SK-N-SH (cell line): ENCODE results near the gene EPHB2. TPM values are rescaled to one million over a fixed set of nuclear protein-coding genes. Genes with fewer than 3 reads are reported as not detected.

Source experiments
- CTCF ChIA-PET: fragments of 300-600, 350-600 bp; formaldehyde crosslinking; extraction: SDS; loops from one replicate; lab custom pipeline; 2021; lab: Yijun Ruan, JAX
- POLR2A ChIA-PET: fragments of 350-600 bp; sonication (Branson Sonifier 250); formaldehyde crosslinking; extraction: SDS; loops from one replicate; lab custom pipeline; 2020; ENCODE audit warnings: antibody characterized with exemption, inconsistent platforms; lab: Yijun Ruan, JAX
- DNase-seq: peaks from one replicate; pipeline ENCODE4 v3.0.0; 2012
- H2AFZ ChIP-seq: fragments of 200-600 bp; sonication (generic); 2 replicates; pipeline ENCODE4 v1.8.1; 2016; ENCODE audit warnings: antibody characterized with exemption, mild to moderate bottlenecking, low read depth
- H3F3A ChIP-seq: fragments of 200-600 bp; sonication (generic); replicated peaks from 2 replicates; pipeline ENCODE3; 2016; ENCODE audit warnings: antibody characterized with exemption, mild to moderate bottlenecking; ENCODE audit not compliant: insufficient read depth
- H3K27ac ChIP-seq, 2 experiments: fragments of 200-500 bp in 1 of 2; fragments of 200-600 bp in 1 of 2; sonication (Bioruptor generic) in 1 of 2; sonication (generic), shearing (Covaris generic) in 1 of 2; 2 replicates each; pipeline versions ENCODE4 v1.5.1 to v1.6.1; 2014 to 2016; ENCODE audit warnings: low read depth in 2 of 2, inconsistent platforms in 1 of 2, low read length in 1 of 2, mild to moderate bottlenecking in 1 of 2, mixed read lengths in 1 of 2
- H3K27me3 ChIP-seq: fragments of 200-600 bp; sonication (generic), shearing (Covaris generic); 2 replicates; pipeline ENCODE4 v1.6.1; 2016; ENCODE audit warnings: mixed run types; ENCODE audit not compliant: insufficient read depth
- H3K36me3 ChIP-seq, 2 experiments: fragments of 200-500 bp in 1 of 2; fragments of 200-600 bp in 1 of 2; sonication (Bioruptor generic) in 1 of 2; sonication (generic) in 1 of 2; replicated peaks in 1 of 2; 2 replicates each; pipeline versions ENCODE3 to v1.5.1; 2014 to 2016; ENCODE audit warnings: low read length in 1 of 2, mild to moderate bottlenecking in 1 of 2; ENCODE audit not compliant: insufficient read depth in 2 of 2, control insufficient read depth in 1 of 2
- H3K4me1 ChIP-seq, 2 experiments: fragments of 200-500 bp in 1 of 2; fragments of 200-600 bp in 1 of 2; sonication (Bioruptor generic) in 1 of 2; sonication (generic), shearing (Covaris generic) in 1 of 2; 2 replicates each; pipeline versions ENCODE4 v1.5.1 to v1.6.1; 2014 to 2016; ENCODE audit warnings: low read depth in 1 of 2, low read length in 1 of 2, mixed run types in 1 of 2; ENCODE audit not compliant: insufficient read depth in 2 of 2, control insufficient read depth in 1 of 2
- H3K4me2 ChIP-seq: fragments of 200-600 bp; sonication (generic), shearing (Covaris generic); 2 replicates; pipeline ENCODE4 v1.6.1; 2017; ENCODE audit warnings: mixed run types
- H3K4me3 ChIP-seq, 2 experiments: fragments of 200-500 bp in 1 of 2; fragments of 200-600 bp in 1 of 2; sonication (Bioruptor generic) in 1 of 2; sonication (generic), shearing (Covaris generic) in 1 of 2; 2 replicates each; pipeline versions ENCODE4 v1.5.1 to v1.8.1; 2014 to 2016; ENCODE audit warnings: low read depth in 2 of 2, inconsistent platforms in 1 of 2, low read length in 1 of 2, mild to moderate bottlenecking in 1 of 2, mixed read lengths in 1 of 2, moderate library complexity in 1 of 2
- H3K79me2 ChIP-seq: fragments of 200-600 bp; sonication (generic); 2 replicates; pipeline ENCODE4 v1.8.1; 2017; ENCODE audit warnings: mild to moderate bottlenecking; ENCODE audit not compliant: insufficient read depth
- H3K9ac ChIP-seq: fragments of 200-600 bp; sonication (generic); 2 replicates; pipeline ENCODE4 v1.6.1; 2017; ENCODE audit warnings: mixed run types
- H3K9me2 ChIP-seq: fragments of 200-600 bp; sonication (generic); 2 replicates; pipeline ENCODE4 v1.6.1; 2017; ENCODE audit warnings: mixed run types
- H3K9me3 ChIP-seq: fragments of 200-600 bp; sonication (generic); 2 replicates; pipeline ENCODE4 v1.6.1; 2017; ENCODE audit warnings: mixed run types, mild to moderate bottlenecking, moderate library complexity
- H4K20me1 ChIP-seq: fragments of 200-600 bp; sonication (generic); 2 replicates; pipeline ENCODE4 v1.6.1; 2017; ENCODE audit warnings: mild to moderate bottlenecking, mixed run types; ENCODE audit not compliant: insufficient read depth
- CHD2 ChIP-seq: fragments of 150-350 bp; IDR thresholded peaks from 2 replicates; pipeline ENCODE4 v1.6.1; 2018; ENCODE audit warnings: low read length; ENCODE audit not compliant: partially characterized antibody
- CTCF ChIP-seq: fragments of 200-600 bp; sonication (generic); IDR thresholded peaks from 2 replicates; pipeline ENCODE4 v1.6.1; 2017; ENCODE audit warnings: antibody characterized with exemption, mild to moderate bottlenecking, moderate library complexity
- ELF1 ChIP-seq: IDR thresholded peaks from 2 replicates; pipeline ENCODE4 v1.4.0; 2012
- FOXM1 ChIP-seq: IDR thresholded peaks from 2 replicates; pipeline ENCODE4 v1.4.0; 2012; ENCODE audit warnings: low read depth, mild to moderate bottlenecking
- MAX ChIP-seq: IDR thresholded peaks from 2 replicates; pipeline ENCODE4 v1.4.0; 2012; ENCODE audit warnings: low read depth
- REST ChIP-seq: IDR thresholded peaks from 2 replicates; pipeline ENCODE4 v1.6.1; 2012; ENCODE audit warnings: mild to moderate bottlenecking, low read depth, low read length, moderate library complexity
- RXRA ChIP-seq: IDR thresholded peaks from 2 replicates; pipeline ENCODE4 v1.4.0; 2012; ENCODE audit warnings: low read depth, mild to moderate bottlenecking, borderline replicate concordance
- SIN3A ChIP-seq: IDR thresholded peaks from 2 replicates; pipeline ENCODE4 v1.6.1; 2012; ENCODE audit warnings: low read depth, mild to moderate bottlenecking, low read length, moderate library complexity, borderline replicate concordance
- TAF1 ChIP-seq: IDR thresholded peaks from 2 replicates; pipeline ENCODE4 v1.6.1; 2012; ENCODE audit warnings: low read depth, mild to moderate bottlenecking, low read length, moderate library complexity, borderline replicate concordance
- TCF12 ChIP-seq: IDR thresholded peaks from 2 replicates; pipeline ENCODE4 v1.4.0; 2012
- USF1 ChIP-seq: IDR thresholded peaks from 2 replicates; pipeline ENCODE4 v1.4.0; 2012; ENCODE audit warnings: low read depth, borderline replicate concordance
- ZBTB33 ChIP-seq: IDR thresholded peaks from 2 replicates; pipeline ENCODE4 v1.4.0; 2012; ENCODE audit warnings: low read depth, borderline replicate concordance
- WGBS: methylation state at CpG from one replicate; pipeline ENCODE4 v1.1.6; 2017; ENCODE audit warnings: low lambda C conversion rate; 5-methylcytosine and 5-hydroxymethylcytosine counted together
- polyA plus RNA-seq, 3 experiments: library from polyadenylated mRNA; depleted of rRNA; stranded (reverse); fragments of >200 nt; gene quantifications; 2 replicates each; pipeline ENCODE4 v1.2.3, GENCODE V29; 2012

The EPHB2 gene
- polyA plus RNA-seq, 1 of the 3 experiments (the other 2 are of a cell fraction): 25.2 TPM

- TF ChIP-seq MAX (no peak), ZBTB33 (no peak), CHD2 (no peak), SIN3A (no peak), ELF1 (no peak), REST (no peak), RXRA (no peak), CTCF (no peak), TCF12 (no peak), FOXM1 (no peak), USF1 (no peak), TAF1 (no peak)
- H3K4me3 ChIP-seq: no peak overlapping the region
- H3K9ac ChIP-seq: no peak overlapping the region
- POLR2A ChIA-PET: no interaction called here
- no peaks in the 10 kb centered on the region for H4K20me1 ChIP-seq
- no peak overlapping the region for H3K4me2 ChIP-seq
- DNase-seq: no peak
- H3K27me3 ChIP-seq: no peaks in the 10 kb centered on the region
- WGBS: 84% methylated on average over 11 of the region's 12 CpGs
- peaks cover 8% of the 10 kb centered on the region for H3F3A ChIP-seq
- CTCF ChIA-PET: interaction anchor here (1.0 to 8.5 kb wide), 17 partner anchors 11 to 262 kb away, joined by 3 to 166 read pairs (median 15); no protein-coding TSS in a partner anchor
- no peaks in the 10 kb centered on the region for H3K9me2 ChIP-seq
- H2AFZ ChIP-seq: peak overlapping the region; percentile 26
- H3K79me2 ChIP-seq: no peaks in the 10 kb centered on the region
- H3K36me3 ChIP-seq: no peaks in the 10 kb centered on the region
- no peak overlapping the region for H3K27ac ChIP-seq
- peaks cover 2% of the 10 kb centered on the region in 2 experiments; a peak in 2 of 4 replicates for H3K4me1 ChIP-seq
- H3K9me3 ChIP-seq: no peaks in the 10 kb centered on the region
Measured at GRCh38 chr1:22702296-22703085, 8.1 kb upstream of the EPHB2 start.
